ENCODE data around the gene ANGEL2.

DNA sequence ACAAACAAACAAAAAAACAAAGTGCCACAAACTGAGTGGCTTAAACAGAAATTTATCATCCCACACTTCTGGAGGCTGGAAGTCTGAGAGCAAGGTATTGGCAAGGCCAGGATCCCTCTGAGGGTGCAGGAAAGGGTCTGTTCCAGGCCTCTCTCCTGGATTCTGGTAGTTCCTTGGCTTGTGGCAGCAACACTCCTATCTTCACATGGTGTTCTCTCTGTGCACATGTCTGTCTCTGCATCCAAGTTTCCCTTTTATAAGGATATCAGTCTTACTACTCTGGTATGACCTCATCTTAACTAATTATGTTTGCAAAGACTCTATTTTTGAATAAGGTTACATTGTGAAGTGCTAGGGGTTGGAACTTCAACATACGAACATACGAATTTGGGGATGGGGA is 70.6 kb downstream of the ANGEL2 start:
- TF ChIP-seq EZH2 (IDR thresholded peaks at IDR 0.05; ENCODE audit: borderline replicate concordance, low read length) = no peak
- TF ChIP-seq, protein P1, sequence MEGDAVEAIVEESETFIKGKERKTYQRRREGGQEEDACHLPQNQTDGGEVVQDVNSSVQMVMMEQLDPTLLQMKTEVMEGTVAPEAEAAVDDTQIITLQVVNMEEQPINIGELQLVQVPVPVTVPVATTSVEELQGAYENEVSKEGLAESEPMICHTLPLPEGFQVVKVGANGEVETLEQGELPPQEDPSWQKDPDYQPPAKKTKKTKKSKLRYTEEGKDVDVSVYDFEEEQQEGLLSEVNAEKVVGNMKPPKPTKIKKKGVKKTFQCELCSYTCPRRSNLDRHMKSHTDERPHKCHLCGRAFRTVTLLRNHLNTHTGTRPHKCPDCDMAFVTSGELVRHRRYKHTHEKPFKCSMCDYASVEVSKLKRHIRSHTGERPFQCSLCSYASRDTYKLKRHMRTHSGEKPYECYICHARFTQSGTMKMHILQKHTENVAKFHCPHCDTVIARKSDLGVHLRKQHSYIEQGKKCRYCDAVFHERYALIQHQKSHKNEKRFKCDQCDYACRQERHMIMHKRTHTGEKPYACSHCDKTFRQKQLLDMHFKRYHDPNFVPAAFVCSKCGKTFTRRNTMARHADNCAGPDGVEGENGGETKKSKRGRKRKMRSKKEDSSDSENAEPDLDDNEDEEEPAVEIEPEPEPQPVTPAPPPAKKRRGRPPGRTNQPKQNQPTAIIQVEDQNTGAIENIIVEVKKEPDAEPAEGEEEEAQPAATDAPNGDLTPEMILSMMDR (conservative IDR thresholded peaks at IDR 0.05 in 1 of 2, IDR thresholded peaks at IDR 0.05 in 1 of 2; ENCODE audit: extremely low read depth in 1 of 2, insufficient read depth in 1 of 2, low read depth in 1 of 2, low read length in 2 of 2) = no peak

Measured in mammary epithelial cell (primary cell).